ENCODE measurements around the gene C19orf25. TPM values are rescaled to one million over a fixed set of nuclear protein-coding genes. Genes with fewer than 3 reads are reported as not detected.

The C19orf25 gene
- total and polyA plus RNA-seq, 2 of the 13 experiments (the other 11 are each of a cell fraction or from before 2014, with no cell fraction given), result 14.2 to 32.4 TPM

DNA sequence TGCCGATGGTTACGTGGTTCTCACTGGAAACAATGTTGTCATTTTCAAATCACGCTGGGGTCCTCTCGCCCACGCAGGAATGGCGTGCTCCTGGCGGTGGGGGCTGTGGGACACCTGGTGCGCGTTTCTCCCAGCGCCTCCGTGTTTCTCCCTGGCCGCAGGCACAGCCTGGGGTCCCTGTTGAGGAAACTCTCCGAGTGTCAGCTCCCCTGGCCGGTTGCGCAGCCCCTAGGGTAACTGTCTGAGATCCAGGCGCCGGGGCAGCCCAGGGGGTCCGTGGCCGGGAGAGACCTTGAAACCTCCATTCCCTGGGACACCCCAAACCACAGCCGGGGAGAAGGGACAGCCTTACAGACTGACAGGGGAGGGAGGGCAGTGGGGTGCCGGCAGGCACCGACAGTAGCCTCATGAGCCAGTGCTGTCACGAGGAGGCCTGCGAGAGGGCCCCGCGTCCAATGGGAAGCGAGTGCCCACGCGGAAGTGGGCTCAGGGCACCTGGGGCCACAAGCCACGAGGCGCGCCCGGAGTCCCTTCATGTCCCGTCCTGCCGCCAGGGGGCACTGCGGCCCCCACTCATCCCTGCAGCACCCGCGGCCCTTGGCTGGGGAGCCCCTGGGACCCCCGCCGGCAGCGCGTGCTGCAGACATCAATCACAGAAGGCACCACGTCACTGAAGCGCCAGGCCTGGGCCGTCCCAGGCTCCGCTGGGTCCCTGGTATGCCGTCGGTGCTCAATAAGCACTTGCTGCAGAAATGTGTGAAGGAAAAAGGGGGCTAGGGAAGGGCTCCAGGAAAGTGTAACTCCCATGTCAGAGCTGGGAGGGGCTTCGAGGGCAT, 24.3 kb upstream of the C19orf25 start (continued):
- TF ChIP-seq KDM2A (CRISPR knock-in tag; IDR thresholded peaks at IDR 0.05; ENCODE audit: borderline replicate concordance, low read depth), result peak; percentile 75
- TF ChIP-seq ZSCAN9 (CRISPR knock-in tag; IDR thresholded peaks at IDR 0.05; ENCODE audit: borderline replicate concordance), result 0 out of 2 replicates have a peak, but pooled peaks have one; percentile 31
- TF ChIP-seq FOXJ3 (CRISPR knock-in tag; IDR thresholded peaks at IDR 0.05; ENCODE audit: borderline replicate concordance), result no peak
- no peak for TF ChIP-seq PHB2 (IDR thresholded peaks at IDR 0.05; ENCODE audit: partially characterized antibody)
- TF ChIP-seq, protein P1, sequence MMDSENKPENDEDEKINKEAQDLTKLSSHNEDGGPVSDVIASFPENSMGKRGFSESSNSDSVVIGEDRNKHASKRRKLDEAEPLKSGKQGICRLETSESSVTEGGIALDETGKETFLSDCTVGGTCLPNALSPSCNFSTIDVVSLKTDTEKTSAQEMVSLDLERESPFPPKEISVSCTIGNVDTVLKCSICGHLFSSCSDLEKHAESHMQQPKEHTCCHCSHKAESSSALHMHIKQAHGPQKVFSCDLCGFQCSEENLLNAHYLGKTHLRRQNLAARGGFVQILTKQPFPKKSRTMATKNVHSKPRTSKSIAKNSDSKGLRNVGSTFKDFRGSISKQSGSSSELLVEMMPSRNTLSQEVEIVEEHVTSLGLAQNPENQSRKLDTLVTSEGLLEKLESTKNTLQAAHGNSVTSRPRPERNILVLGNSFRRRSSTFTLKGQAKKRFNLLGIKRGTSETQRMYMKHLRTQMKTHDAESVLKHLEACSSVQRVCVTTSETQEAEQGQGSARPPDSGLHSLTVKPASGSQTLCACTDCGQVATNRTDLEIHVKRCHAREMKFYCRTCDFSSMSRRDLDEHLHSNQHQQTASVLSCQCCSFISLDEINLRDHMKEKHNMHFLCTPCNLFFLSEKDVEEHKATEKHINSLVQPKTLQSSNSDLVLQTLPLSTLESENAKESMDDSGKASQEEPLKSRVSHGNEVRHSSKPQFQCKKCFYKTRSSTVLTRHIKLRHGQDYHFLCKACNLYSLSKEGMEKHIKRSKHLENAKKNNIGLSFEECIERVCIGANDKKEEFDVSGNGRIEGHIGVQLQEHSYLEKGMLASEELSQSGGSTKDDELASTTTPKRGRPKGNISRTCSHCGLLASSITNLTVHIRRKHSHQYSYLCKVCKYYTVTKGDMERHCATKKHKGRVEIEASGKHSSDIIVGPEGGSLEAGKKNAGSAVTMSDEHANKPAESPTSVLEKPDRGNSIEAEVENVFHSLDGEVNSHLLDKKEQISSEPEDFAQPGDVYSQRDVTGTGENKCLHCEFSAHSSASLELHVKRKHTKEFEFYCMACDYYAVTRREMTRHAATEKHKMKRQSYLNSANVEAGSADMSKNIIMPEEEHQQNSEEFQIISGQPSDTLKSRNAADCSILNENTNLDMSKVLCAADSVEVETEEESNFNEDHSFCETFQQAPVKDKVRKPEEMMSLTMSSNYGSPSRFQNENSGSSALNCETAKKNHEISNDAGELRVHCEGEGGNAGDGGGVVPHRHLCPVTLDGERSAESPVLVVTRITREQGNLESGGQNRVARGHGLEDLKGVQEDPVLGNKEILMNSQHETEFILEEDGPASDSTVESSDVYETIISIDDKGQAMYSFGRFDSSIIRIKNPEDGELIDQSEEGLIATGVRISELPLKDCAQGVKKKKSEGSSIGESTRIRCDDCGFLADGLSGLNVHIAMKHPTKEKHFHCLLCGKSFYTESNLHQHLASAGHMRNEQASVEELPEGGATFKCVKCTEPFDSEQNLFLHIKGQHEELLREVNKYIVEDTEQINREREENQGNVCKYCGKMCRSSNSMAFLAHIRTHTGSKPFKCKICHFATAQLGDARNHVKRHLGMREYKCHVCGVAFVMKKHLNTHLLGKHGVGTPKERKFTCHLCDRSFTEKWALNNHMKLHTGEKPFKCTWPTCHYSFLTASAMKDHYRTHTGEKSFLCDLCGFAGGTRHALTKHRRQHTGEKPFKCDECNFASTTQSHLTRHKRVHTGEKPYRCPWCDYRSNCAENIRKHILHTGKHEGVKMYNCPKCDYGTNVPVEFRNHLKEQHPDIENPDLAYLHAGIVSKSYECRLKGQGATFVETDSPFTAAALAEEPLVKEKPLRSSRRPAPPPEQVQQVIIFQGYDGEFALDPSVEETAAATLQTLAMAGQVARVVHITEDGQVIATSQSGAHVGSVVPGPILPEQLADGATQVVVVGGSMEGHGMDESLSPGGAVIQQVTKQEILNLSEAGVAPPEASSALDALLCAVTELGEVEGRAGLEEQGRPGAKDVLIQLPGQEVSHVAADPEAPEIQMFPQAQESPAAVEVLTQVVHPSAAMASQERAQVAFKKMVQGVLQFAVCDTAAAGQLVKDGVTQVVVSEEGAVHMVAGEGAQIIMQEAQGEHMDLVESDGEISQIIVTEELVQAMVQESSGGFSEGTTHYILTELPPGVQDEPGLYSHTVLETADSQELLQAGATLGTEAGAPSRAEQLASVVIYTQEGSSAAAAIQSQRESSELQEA (CRISPR knock-in tag; IDR thresholded peaks at IDR 0.05; ENCODE audit: not compliant biosample characterization), result peak; percentile 25
- no peak for TF ChIP-seq MXD3 (CRISPR knock-in tag; IDR thresholded peaks at IDR 0.05)
- TF ChIP-seq, protein P2, sequence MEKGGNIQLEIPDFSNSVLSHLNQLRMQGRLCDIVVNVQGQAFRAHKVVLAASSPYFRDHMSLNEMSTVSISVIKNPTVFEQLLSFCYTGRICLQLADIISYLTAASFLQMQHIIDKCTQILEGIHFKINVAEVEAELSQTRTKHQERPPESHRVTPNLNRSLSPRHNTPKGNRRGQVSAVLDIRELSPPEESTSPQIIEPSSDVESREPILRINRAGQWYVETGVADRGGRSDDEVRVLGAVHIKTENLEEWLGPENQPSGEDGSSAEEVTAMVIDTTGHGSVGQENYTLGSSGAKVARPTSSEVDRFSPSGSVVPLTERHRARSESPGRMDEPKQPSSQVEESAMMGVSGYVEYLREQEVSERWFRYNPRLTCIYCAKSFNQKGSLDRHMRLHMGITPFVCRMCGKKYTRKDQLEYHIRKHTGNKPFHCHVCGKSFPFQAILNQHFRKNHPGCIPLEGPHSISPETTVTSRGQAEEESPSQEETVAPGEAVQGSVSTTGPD (CRISPR knock-in tag; IDR thresholded peaks at IDR 0.05), result no peak
- peak; percentile 46; the same call in 1 of the 2 replicates for TF ChIP-seq NFYC (CRISPR knock-in tag; IDR thresholded peaks at IDR 0.05)
- peak; percentile 57 to 65; a peak in 1 of 4 replicates for TF ChIP-seq HMGXB4 (CRISPR knock-in tag; IDR thresholded peaks at IDR 0.05; ENCODE audit: borderline replicate concordance in 1 of 2, low read depth in 1 of 2)
- TF ChIP-seq NFYB (CRISPR knock-in tag; IDR thresholded peaks at IDR 0.05), result peak; percentile 59
- no peak for TF ChIP-seq MEIS1 (CRISPR knock-in tag; IDR thresholded peaks at IDR 0.05; ENCODE audit: borderline replicate concordance)
- no peak for TF ChIP-seq HIVEP1 (CRISPR knock-in tag; IDR thresholded peaks at IDR 0.05)
- TF ChIP-seq, protein P3, sequence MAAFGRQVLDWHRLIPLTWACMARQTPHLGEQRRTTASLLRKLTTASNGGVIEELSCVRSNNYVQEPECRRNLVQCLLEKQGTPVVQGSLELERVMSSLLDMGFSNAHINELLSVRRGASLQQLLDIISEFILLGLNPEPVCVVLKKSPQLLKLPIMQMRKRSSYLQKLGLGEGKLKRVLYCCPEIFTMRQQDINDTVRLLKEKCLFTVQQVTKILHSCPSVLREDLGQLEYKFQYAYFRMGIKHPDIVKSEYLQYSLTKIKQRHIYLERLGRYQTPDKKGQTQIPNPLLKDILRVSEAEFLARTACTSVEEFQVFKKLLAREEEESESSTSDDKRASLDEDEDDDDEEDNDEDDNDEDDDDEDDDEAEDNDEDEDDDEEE (CRISPR knock-in tag; IDR thresholded peaks at IDR 0.05), result no peak; the same call in 1 of the 2 replicates
- TF ChIP-seq HOXA3 (CRISPR knock-in tag; IDR thresholded peaks at IDR 0.05), result peak; percentile 51
